Liver (tissue), 9 donors: ENCODE measurements around the gene MAPK8. TPM values are rescaled to one million over a fixed set of nuclear protein-coding genes. Genes with fewer than 3 reads are reported as not detected.
A peak's percentile ranks its signal among the peaks of the same experiment; 100 is the strongest.

ENCODE experiments used
- DNase-seq: peaks from one replicate; pipeline ENCODE4 v3.0.0-alpha.2; 2017; ENCODE audit warnings: low spot score
- H3K27ac ChIP-seq, 2 donors: one replicate each; pipeline ENCODE4 v1.7.0; 2013; ENCODE audit warnings: inconsistent platforms in 2 of 2, low read length in 2 of 2, control low read depth in 1 of 2, low read depth in 1 of 2, mild to moderate bottlenecking in 1 of 2
- H3K27me3 ChIP-seq, 4 donors: one replicate each; pipeline versions ENCODE4 v1.6.1 to v1.7.0; 2013; ENCODE audit warnings: low read length in 3 of 4, inconsistent platforms in 1 of 4, mild to moderate bottlenecking in 1 of 4, moderate library complexity in 1 of 4; ENCODE audit not compliant: control insufficient read depth in 4 of 4, insufficient read depth in 4 of 4
- H3K36me3 ChIP-seq, 4 donors: one replicate each; pipeline versions ENCODE4 v1.6.1 to v1.7.0; 2013; ENCODE audit warnings: low read length in 3 of 4, mild to moderate bottlenecking in 3 of 4, low read depth in 1 of 4, moderate library complexity in 1 of 4; ENCODE audit not compliant: control insufficient read depth in 4 of 4, insufficient read depth in 3 of 4
- H3K4me1 ChIP-seq, 4 donors: one replicate each; pipeline versions ENCODE4 v1.6.1 to v1.7.0; 2013; ENCODE audit warnings: low read length in 3 of 4, mild to moderate bottlenecking in 3 of 4, moderate library complexity in 1 of 4; ENCODE audit not compliant: control insufficient read depth in 4 of 4, insufficient read depth in 4 of 4
- H3K4me3 ChIP-seq, 3 donors: one replicate each; pipeline versions ENCODE4 v1.6.1 to v1.7.0; 2013; ENCODE audit warnings: low read length in 3 of 3, control low read depth in 1 of 3, low read depth in 1 of 3, mild to moderate bottlenecking in 1 of 3
- H3K9ac ChIP-seq, 2 donors: one replicate each; pipeline ENCODE4 v1.7.0; 2013; ENCODE audit warnings: low read length in 2 of 2, mild to moderate bottlenecking in 2 of 2, moderate library complexity in 2 of 2, control low read depth in 1 of 2, low read depth in 1 of 2
- H3K9me3 ChIP-seq, 4 donors: one replicate each; pipeline versions ENCODE4 v1.6.1 to v1.7.0; 2013; ENCODE audit warnings: low read length in 3 of 4; ENCODE audit not compliant: control insufficient read depth in 4 of 4
- ATF3 ChIP-seq: IDR thresholded peaks from 2 replicates; pipeline ENCODE4 v1.6.1; 2016; ENCODE audit warnings: antibody characterized with exemption
- CTCF ChIP-seq: fragments of 150-350 bp; IDR thresholded peaks from 2 replicates; pipeline ENCODE4 v1.5.1; 2017; ENCODE audit warnings: improper control_type of control experiment, low read depth, low read length; ENCODE audit not compliant: missing input control
- EGR1 ChIP-seq, 2 donors: IDR thresholded peaks; 2 replicates each; pipeline ENCODE4 v1.6.1; 2016 to 2018; ENCODE audit warnings: antibody characterized with exemption in 2 of 2, low read depth in 2 of 2
- FOXA1 ChIP-seq: IDR thresholded peaks from 2 replicates; pipeline ENCODE4 v1.6.1; 2016; ENCODE audit warnings: antibody characterized with exemption
- FOXA2 ChIP-seq: IDR thresholded peaks from 2 replicates; pipeline ENCODE4 v1.6.1; 2016; ENCODE audit warnings: antibody characterized with exemption
- GABPA ChIP-seq, 2 donors: IDR thresholded peaks in 1 of 2; conservative IDR thresholded peaks in 1 of 2; 2 replicates each; pipeline ENCODE4 v1.6.1; 2016; ENCODE audit warnings: antibody characterized with exemption in 2 of 2, mild to moderate bottlenecking in 1 of 2, moderate library complexity in 1 of 2
- HNF4A ChIP-seq, 2 donors: conservative IDR thresholded peaks; 2 replicates each; pipeline ENCODE4 v1.6.1; 2016; ENCODE audit warnings: antibody characterized with exemption in 2 of 2, mild to moderate bottlenecking in 2 of 2
- HNF4G ChIP-seq: IDR thresholded peaks from 2 replicates; pipeline ENCODE4 v1.6.1; 2016; ENCODE audit warnings: antibody characterized with exemption
- JUND ChIP-seq, 2 donors: IDR thresholded peaks; 2 replicates each; pipeline ENCODE4 v1.6.1; 2016; ENCODE audit warnings: antibody characterized with exemption in 2 of 2
- MAX ChIP-seq: IDR thresholded peaks from 2 replicates; pipeline ENCODE4 v1.6.1; 2016; ENCODE audit warnings: antibody characterized with exemption
- NR2F2 ChIP-seq: IDR thresholded peaks from 2 replicates; pipeline ENCODE4 v1.6.1; 2016; ENCODE audit warnings: antibody characterized with exemption
- RAD21 ChIP-seq, 2 donors: IDR thresholded peaks; 2 replicates each; pipeline ENCODE4 v1.6.1; 2016; ENCODE audit warnings: antibody characterized with exemption in 2 of 2, mild to moderate bottlenecking in 2 of 2
- REST ChIP-seq: IDR thresholded peaks from 2 replicates; pipeline ENCODE4 v1.6.1; 2016; ENCODE audit warnings: antibody characterized with exemption, mild to moderate bottlenecking
- RXRA ChIP-seq, 2 donors: IDR thresholded peaks; 2 replicates each; pipeline ENCODE4 v1.6.1; 2017 to 2018; ENCODE audit warnings: antibody characterized with exemption in 2 of 2, mild to moderate bottlenecking in 1 of 2
- SP1 ChIP-seq: IDR thresholded peaks from 2 replicates; pipeline ENCODE4 v1.6.1; 2018; ENCODE audit warnings: antibody characterized with exemption, mild to moderate bottlenecking
- TAF1 ChIP-seq: conservative IDR thresholded peaks from 2 replicates; pipeline ENCODE4 v1.6.1; 2016; ENCODE audit warnings: antibody characterized with exemption, mild to moderate bottlenecking
- YY1 ChIP-seq: IDR thresholded peaks from 2 replicates; pipeline ENCODE4 v1.6.1; 2016; ENCODE audit warnings: antibody characterized with exemption, mild to moderate bottlenecking
- ZBTB33 ChIP-seq: IDR thresholded peaks from 2 replicates; pipeline ENCODE4 v1.6.1; 2016; ENCODE audit warnings: antibody characterized with exemption
- WGBS: extraction: QIAGEN DNeasy Blood & Tissue Kit; methylation state at CpG from one replicate; pipeline ENCODE4 v1.1.7; 2013; 5-methylcytosine and 5-hydroxymethylcytosine counted together
- polyA plus RNA-seq, 2 donors: library from polyadenylated mRNA; stranded (reverse) in 1 of 2; unstranded in 1 of 2; fragments of 200-250 nt in 1 of 2; fragments of >200 nt in 1 of 2; fragmentation: Nextera tagmentation in 1 of 2; extraction: Ambion mirVana in 1 of 2; gene quantifications; one replicate each; pipeline versions ENCODE4 v1.2.1 to v1.2.3, GENCODE V29; 2013 to 2015
- total RNA-seq, 2 donors: library from RNA; depleted of rRNA; stranded (reverse); fragments of >200 nt; gene quantifications; one replicate each; pipeline ENCODE4 v1.2.3, GENCODE V29; 2014
- donor health status: healthy.
- donor health status: healthy.
- donor health status: healthy.
- donor health status: healthy.
- donor health status: healthy.

MAPK8 gene
- total and polyA plus RNA-seq, 4 donors, result 14.9 to 51.6 (median 24.8) TPM

GRCh38 chr10:48482207-48482606 is 175.7 kb downstream of the MAPK8 start (continued):
- TF ChIP-seq REST (no peak), HNF4A (conservative IDR thresholded peaks at IDR 0.05) (no peak), JUND (IDR thresholded peaks at IDR 0.05) (no peak), FOXA2 (no peak), MAX (no peak), GABPA (IDR thresholded peaks at IDR 0.05 in 1 of 2, conservative IDR thresholded peaks at IDR 0.05 in 1 of 2) (no peak), SP1 (no peak), NR2F2 (no peak), RAD21 (IDR thresholded peaks at IDR 0.05) (no peak)

GRCh38 chr10:48484911-48485310 is 178.4 kb downstream of the MAPK8 start:
- no peak overlapping the region for H3K9ac ChIP-seq
- 32% methylated on average over 3 of the region's 3 CpGs for WGBS
- H3K27ac ChIP-seq, result no peak overlapping the region
- DNase-seq, result no peak
- no peaks in the 10 kb centered on the region for H3K27me3 ChIP-seq
- H3K36me3 ChIP-seq, result no peaks in the 10 kb centered on the region
- TF ChIP-seq CTCF (no peak), GABPA (IDR thresholded peaks at IDR 0.05 in 1 of 2, conservative IDR thresholded peaks at IDR 0.05 in 1 of 2) (no peak), ZBTB33 (peak; percentile 42), TAF1 (no peak), HNF4A (conservative IDR thresholded peaks at IDR 0.05) (peak; percentile 62 to 76), FOXA2 (peak; percentile 92), JUND (IDR thresholded peaks at IDR 0.05) (peak; percentile 55 to 78), RXRA (IDR thresholded peaks at IDR 0.05) (peak; percentile 87 to 92), SP1 (peak; percentile 81), HNF4G (no peak), FOXA1 (peak; percentile 86), NR2F2 (peak; percentile 89), REST (peak; percentile 45), RAD21 (IDR thresholded peaks at IDR 0.05) (peak in 1 of 2 donors; percentile 37), YY1 (peak; percentile 40), ATF3 (no peak), MAX (no peak), EGR1 (IDR thresholded peaks at IDR 0.05; ENCODE audit: low read depth in 2 of 2) (peak in 1 of 2 donors; percentile 18)
- H3K4me3 ChIP-seq, result no peak overlapping the region
- H3K4me1 ChIP-seq, result peaks cover 0 to 8% (median 2%) of the 10 kb centered on the region in 4 donors
- H3K9me3 ChIP-seq, result no peaks in the 10 kb centered on the region
